ENCODE results near the gene WHRN.

The WHRN gene

GRCh38 chr9:114372921-114373448 lies 132.3 kb downstream of the WHRN start:
- H3K4me3 ChIP-seq (ENCODE audit: low read depth, low read length), result no peak overlapping the region
- no peak for DNase-seq (ENCODE audit: low read depth)
- no peak for TF ChIP-seq CTCF (conservative IDR thresholded peaks at IDR 0.05; ENCODE audit: low read depth, low read length)

- H3K4me3 ChIP-seq (ENCODE audit: low read depth, low read length), result no peak overlapping the region
- no peak for DNase-seq (ENCODE audit: low read depth)
- no peak for TF ChIP-seq CTCF (conservative IDR thresholded peaks at IDR 0.05; ENCODE audit: low read depth, low read length)
Observed at GRCh38 chr9:114371973-114372917, 133.0 kb downstream of the WHRN start.

- no peak overlapping the region for H3K4me3 ChIP-seq (ENCODE audit: low read depth, low read length)
- no peak for TF ChIP-seq CTCF (conservative IDR thresholded peaks at IDR 0.05; ENCODE audit: low read depth, low read length)
- DNase-seq (ENCODE audit: low read depth), result no peak
Observed at GRCh38 chr9:114371343-114371944, 133.8 kb downstream of the WHRN start.

GRCh38 chr9:114370968-114371320 lies 134.3 kb downstream of the WHRN start:
- no peak for DNase-seq (ENCODE audit: low read depth)
- no peak overlapping the region for H3K4me3 ChIP-seq (ENCODE audit: low read depth, low read length)
- TF ChIP-seq CTCF (conservative IDR thresholded peaks at IDR 0.05; ENCODE audit: low read depth, low read length), result no peak

- no peak for DNase-seq (ENCODE audit: low read depth)
- no peak for TF ChIP-seq CTCF (conservative IDR thresholded peaks at IDR 0.05; ENCODE audit: low read depth, low read length)
- no peak overlapping the region for H3K4me3 ChIP-seq (ENCODE audit: low read depth, low read length)
Observed at GRCh38 chr9:114370251-114370967, 134.9 kb downstream of the WHRN start.

GRCh38 chr9:114369216-114370130 lies 135.8 kb downstream of the WHRN start:
- no peak for TF ChIP-seq CTCF (conservative IDR thresholded peaks at IDR 0.05; ENCODE audit: low read depth, low read length)
- H3K4me3 ChIP-seq (ENCODE audit: low read depth, low read length), result no peak overlapping the region
- DNase-seq (ENCODE audit: low read depth), result no peak

Measured in choroid plexus epithelial cell (primary cell).